Femur (tissue), 1 donor: ENCODE results near the gene CALN1.
"Not testable (repeated sequence)": the region's sequence is repeated elsewhere in the genome, so short reads cannot be mapped to it uniquely, and the experiment has no call there.

ENCODE experiments used
- DNase-seq: peaks from one replicate; pipeline ENCODE4 v3.0.0-alpha.2; 2017

CALN1 gene

GRCh38 chr7:72265071-72265904, 146.8 kb downstream of the CALN1 start:
- DNase-seq, result no peak

GRCh38 chr7:72260406-72260805, 151.7 kb downstream of the CALN1 start:
- DNase-seq, result no peak

GRCh38 chr7:72258074-72258473, 154.1 kb downstream of the CALN1 start:
- no peak for DNase-seq

GRCh38 chr7:72254455-72254854, 157.7 kb downstream of the CALN1 start:
- DNase-seq, result no peak

GRCh38 chr7:72249106-72249505, 163.0 kb downstream of the CALN1 start:
- no peak for DNase-seq

- DNase-seq, result no peak
These were observed 167.2 kb downstream of the CALN1 start for GRCh38 chr7:72244826-72245398.

- DNase-seq, result no peak
These were observed 168.8 kb downstream of the CALN1 start for GRCh38 chr7:72243329-72243728.

- DNase-seq, result no peak
These were observed 176.8 kb downstream of the CALN1 start for GRCh38 chr7:72235351-72235750.

- no peak for DNase-seq
These were observed 178.1 kb downstream of the CALN1 start for GRCh38 chr7:72234086-72234485.

- DNase-seq, result no peak
These were observed 181.9 kb downstream of the CALN1 start for GRCh38 chr7:72230281-72230680.

GRCh38 chr7:72223351-72223750, 188.8 kb downstream of the CALN1 start:
- DNase-seq, result no peak

GRCh38 chr7:72222136-72222535, 190.0 kb downstream of the CALN1 start:
- DNase-seq, result no peak

GRCh38 chr7:72219500-72219899, 192.6 kb downstream of the CALN1 start:
- no peak for DNase-seq

- no peak for DNase-seq
These were observed 195.0 kb downstream of the CALN1 start for GRCh38 chr7:72217151-72217550.

GRCh38 chr7:72213769-72214168, 198.4 kb downstream of the CALN1 start:
- DNase-seq, result no peak

GRCh38 chr7:72213081-72213480, 199.1 kb downstream of the CALN1 start:
- DNase-seq, result no peak

GRCh38 chr7:72211175-72211574, 201.0 kb downstream of the CALN1 start:
- DNase-seq, result no peak

GRCh38 chr7:72209006-72209405, 203.1 kb downstream of the CALN1 start:
- not testable (repeated sequence) for DNase-seq

GRCh38 chr7:72196176-72196575, 216.0 kb downstream of the CALN1 start:
- DNase-seq, result no peak

GRCh38 chr7:72190919-72191318, 221.2 kb downstream of the CALN1 start:
- no peak for DNase-seq

- no peak for DNase-seq
These were observed 222.0 kb downstream of the CALN1 start for GRCh38 chr7:72190146-72190545.

GRCh38 chr7:72187179-72187578, 225.0 kb downstream of the CALN1 start:
- no peak for DNase-seq

GRCh38 chr7:72183835-72184234, 228.3 kb downstream of the CALN1 start:
- no peak for DNase-seq

GRCh38 chr7:72182036-72182435, 230.1 kb downstream of the CALN1 start:
- no peak for DNase-seq

- no peak for DNase-seq
These were observed 235.3 kb downstream of the CALN1 start for GRCh38 chr7:72176875-72177274.
